ENCODE data around the gene TRIP10. TPM values are rescaled to one million over a fixed set of nuclear protein-coding genes. Genes with fewer than 3 reads are reported as not detected.

TRIP10 gene
- total RNA-seq, 1 donor from 2014 or later = 79.5 TPM

GRCh38 chr19:6694147-6694815, 45.2 kb upstream of the TRIP10 start:
- no peak for TF ChIP-seq CTCF (IDR thresholded peaks at IDR 0.05; ENCODE audit: insufficient read depth, low read length, severe bottlenecking)
- Histone ChIP-seq H3K4me3 (ENCODE audit: low read depth, low read length) (no peak overlapping the region), H3K27me3 (ENCODE audit: control insufficient read depth, insufficient read depth, low read length) (no peaks in the 10 kb centered on the region), H3K36me3 (ENCODE audit: control insufficient read depth, insufficient read depth, low read length) (no peaks in the 10 kb centered on the region)
- no peak for DNase-seq (ENCODE audit: low read depth)
- no peak for FAIRE-seq

DNA sequence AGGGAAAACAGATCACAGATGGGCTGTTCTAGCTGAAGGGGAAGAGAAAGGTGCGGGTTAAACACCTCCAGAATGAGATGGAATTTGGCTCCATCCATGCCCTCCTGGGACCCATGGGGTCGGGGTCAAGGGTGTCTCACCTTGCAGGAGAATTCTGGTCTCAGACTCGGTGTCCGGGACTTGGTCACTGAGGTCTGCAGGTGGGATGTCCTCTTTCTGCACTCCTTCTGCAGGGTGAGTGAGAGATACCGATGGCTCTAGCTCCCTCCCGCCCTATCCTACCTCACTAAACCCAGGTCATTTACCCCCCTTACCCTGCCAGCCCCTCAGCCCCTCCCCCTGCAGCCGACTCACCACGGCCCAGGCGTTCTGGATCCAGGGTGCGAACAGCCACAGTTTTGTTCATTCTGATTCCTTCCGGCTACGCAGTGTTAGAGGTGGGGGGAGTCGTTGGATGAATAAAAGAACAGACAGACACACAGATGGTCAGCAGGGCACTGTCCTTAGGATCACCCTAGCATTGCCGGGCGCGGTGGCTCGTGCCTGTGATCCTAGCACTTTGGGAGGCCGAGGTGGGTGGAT, 43.1 kb upstream of the TRIP10 start:
- TF ChIP-seq CTCF (IDR thresholded peaks at IDR 0.05; ENCODE audit: insufficient read depth, low read length, severe bottlenecking) = no peak
- no peaks in the 10 kb centered on the region for H3K27me3 ChIP-seq (ENCODE audit: control insufficient read depth, insufficient read depth, low read length)
- no peak overlapping the region for H3K4me3 ChIP-seq (ENCODE audit: low read depth, low read length)
- FAIRE-seq = no peak
- H3K36me3 ChIP-seq (ENCODE audit: control insufficient read depth, insufficient read depth, low read length) = no peaks in the 10 kb centered on the region
- no peak for DNase-seq (ENCODE audit: low read depth)

DNA sequence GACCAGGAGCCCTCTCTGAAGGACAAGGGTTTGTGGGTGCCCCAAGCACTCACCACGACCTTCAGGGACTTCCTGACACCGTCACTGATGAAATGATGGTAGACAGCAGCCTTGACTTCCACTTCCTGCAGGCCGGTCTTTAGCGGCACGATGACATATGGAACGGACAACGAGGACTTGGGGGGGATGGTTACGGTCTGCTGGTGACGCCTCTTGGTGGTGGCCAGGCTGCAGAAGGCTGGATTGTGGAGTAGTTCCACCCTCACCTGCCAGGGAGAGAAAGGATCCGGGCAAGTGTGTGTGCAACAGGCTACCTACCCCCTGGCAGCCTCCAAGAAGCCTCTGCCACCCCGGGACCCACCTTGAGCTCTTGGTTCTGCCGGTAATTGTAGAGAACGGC, 42.2 kb upstream of the TRIP10 start:
- no peaks in the 10 kb centered on the region for H3K27me3 ChIP-seq (ENCODE audit: control insufficient read depth, insufficient read depth, low read length)
- no peak for DNase-seq (ENCODE audit: low read depth)
- TF ChIP-seq CTCF (IDR thresholded peaks at IDR 0.05; ENCODE audit: insufficient read depth, low read length, severe bottlenecking) = no peak
- H3K4me3 ChIP-seq (ENCODE audit: low read depth, low read length) = no peak overlapping the region
- H3K36me3 ChIP-seq (ENCODE audit: control insufficient read depth, insufficient read depth, low read length) = no peaks in the 10 kb centered on the region
- FAIRE-seq = no peak

GRCh38 chr19:6699935-6700334, 39.5 kb upstream of the TRIP10 start:
- Histone ChIP-seq H3K4me3 (ENCODE audit: low read depth, low read length) (no peak overlapping the region), H3K36me3 (ENCODE audit: control insufficient read depth, insufficient read depth, low read length) (no peaks in the 10 kb centered on the region), H3K27me3 (ENCODE audit: control insufficient read depth, insufficient read depth, low read length) (no peaks in the 10 kb centered on the region)
- no peak for DNase-seq (ENCODE audit: low read depth)
- no peak for FAIRE-seq
- TF ChIP-seq CTCF (IDR thresholded peaks at IDR 0.05; ENCODE audit: insufficient read depth, low read length, severe bottlenecking) = no peak

- no peaks in the 10 kb centered on the region for H3K27me3 ChIP-seq (ENCODE audit: control insufficient read depth, insufficient read depth, low read length)
- no peak for TF ChIP-seq CTCF (IDR thresholded peaks at IDR 0.05; ENCODE audit: insufficient read depth, low read length, severe bottlenecking)
- H3K36me3 ChIP-seq (ENCODE audit: control insufficient read depth, insufficient read depth, low read length) = no peaks in the 10 kb centered on the region
- no peak for DNase-seq (ENCODE audit: low read depth)
- FAIRE-seq = no peak
- no peak overlapping the region for H3K4me3 ChIP-seq (ENCODE audit: low read depth, low read length)
These were observed 38.7 kb upstream of the TRIP10 start for GRCh38 chr19:6700586-6701316.

Measured in bronchial epithelial cell (primary cell).